HG03442 (cell line): ENCODE data around the gene SLC1A4.
A peak's percentile ranks its signal among the peaks of the same experiment; 100 is the strongest.
"Not testable (repeated sequence)": the region's sequence is repeated elsewhere in the genome, so short reads cannot be mapped to it uniquely, and the experiment has no call there.

Experiments
- ATAC-seq: cut with Tn5 transposase; IDR thresholded peaks from one replicate; pipeline ENCODE4 v1.9.1; 2021; ENCODE audit warnings: mild to moderate bottlenecking, moderate library complexity; ENCODE audit not compliant: unreplicated experiment

SLC1A4 gene

DNA sequence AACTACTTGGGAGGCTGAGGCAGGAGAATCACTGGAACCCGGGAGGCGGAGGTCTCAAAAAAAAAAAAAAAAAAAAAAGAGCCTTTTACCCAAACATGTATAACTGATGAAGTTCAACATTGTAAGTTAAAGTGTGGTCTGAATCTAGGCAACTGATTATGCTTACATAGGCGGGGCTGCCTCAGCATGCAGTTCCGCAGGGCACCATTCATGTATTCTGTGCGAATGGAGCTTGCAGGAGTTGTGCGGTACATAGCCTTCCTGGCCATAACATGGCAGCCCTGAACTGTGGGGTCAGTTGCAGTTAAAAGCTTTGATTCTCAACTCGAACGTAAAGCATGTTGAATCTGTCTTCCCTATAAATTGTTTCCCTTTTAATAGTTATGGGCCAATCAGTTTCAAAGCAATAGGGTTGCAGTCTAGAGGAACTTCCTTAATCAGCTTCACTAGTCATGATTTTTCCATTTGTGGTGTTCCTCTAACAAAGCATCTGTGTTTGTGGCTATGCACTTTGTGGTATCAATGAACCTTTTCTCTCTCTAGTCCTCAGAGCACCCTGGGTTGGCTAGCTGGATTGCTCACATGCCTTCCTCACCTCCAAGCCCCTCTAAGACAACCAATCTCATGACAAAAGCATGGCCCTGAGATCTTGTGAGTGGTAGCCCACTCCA lies 36.4 kb downstream of the SLC1A4 start:
- no peak for ATAC-seq

DNA sequence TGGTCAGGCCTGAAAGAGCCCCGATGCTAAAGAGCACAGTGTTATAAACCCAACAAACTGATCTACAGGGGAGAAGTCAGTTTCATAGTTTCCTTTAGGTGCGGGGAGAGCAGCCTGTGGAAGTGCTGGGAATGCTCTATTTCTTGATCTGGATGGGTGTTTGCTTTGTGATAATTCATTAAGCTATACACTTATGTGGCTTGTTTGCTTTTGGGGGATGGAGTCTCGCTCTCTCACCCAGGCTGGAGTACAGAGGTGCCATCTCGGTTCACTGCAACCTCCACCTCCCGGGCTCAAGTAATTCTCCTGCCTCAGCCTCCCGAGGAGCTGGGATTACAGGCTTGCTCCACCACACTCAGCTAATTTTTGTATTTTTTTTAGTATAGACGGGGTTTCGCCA lies 37.0 kb downstream of the SLC1A4 start:
- ATAC-seq: no peak

DNA sequence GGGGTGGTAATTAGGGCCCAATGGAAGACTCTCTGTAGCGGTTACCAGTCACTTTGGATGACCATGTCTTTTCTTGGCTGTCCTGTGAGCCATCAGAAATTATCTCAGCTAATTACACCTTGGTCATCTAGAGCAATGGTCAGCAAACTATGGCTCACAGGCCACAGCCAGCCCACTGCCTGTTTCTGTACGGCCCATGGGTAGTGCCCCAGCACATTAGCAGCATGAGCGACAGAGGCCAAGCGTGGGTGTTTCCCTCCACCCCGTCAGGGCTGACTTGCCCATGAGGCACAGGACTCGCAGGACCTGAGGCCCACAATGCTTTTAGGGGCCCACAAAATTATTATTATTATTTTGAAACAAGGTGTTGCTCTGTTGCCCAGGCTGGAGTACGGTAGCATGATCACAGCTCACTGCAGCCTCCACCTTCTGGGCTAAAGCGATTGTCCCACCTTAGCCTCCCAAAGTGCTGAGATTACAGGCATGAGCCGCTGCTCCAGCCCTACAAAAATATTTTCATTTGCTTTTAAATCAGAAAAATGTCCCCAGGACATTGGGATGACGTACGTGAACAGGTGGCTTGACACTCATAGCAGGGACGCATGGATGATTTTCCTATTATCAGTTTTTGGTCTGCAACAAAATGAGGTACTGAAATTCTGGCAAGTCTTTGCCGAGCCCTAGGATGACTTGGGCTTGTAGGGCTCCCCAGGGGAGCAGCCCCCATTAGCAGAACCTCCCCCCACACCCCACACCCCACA lies 37.7 kb downstream of the SLC1A4 start:
- peak; percentile 30 for ATAC-seq

DNA sequence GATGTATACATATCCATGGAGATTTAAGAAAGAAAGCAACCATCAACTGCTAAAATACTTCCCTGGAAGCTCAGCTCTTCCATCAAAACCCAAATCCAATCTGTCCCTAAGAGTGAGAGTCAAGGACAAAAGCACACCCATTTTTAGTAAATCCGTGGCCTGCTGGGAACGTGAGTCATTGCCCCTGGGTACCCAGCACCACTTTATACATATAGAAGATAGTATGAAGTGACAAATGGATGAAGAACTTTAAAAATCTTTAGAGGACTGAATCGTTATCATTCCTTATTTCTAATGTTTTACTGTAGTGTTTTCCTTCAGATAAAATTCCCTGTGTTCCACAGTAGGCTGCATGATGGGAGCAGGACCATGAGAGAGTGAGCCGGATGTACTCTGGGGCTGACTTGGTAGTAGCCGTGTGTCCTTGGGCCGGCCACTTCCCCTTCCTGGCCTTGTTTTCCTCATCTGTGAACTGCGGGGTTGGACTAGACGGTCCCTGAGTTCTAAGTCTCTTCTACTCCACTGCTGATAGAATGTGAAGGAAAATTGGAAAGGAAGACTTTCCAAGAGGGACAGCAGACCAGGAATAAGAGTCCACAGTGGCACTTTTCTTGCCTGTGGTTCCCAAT lies 38.5 kb downstream of the SLC1A4 start:
- no peak for ATAC-seq

DNA sequence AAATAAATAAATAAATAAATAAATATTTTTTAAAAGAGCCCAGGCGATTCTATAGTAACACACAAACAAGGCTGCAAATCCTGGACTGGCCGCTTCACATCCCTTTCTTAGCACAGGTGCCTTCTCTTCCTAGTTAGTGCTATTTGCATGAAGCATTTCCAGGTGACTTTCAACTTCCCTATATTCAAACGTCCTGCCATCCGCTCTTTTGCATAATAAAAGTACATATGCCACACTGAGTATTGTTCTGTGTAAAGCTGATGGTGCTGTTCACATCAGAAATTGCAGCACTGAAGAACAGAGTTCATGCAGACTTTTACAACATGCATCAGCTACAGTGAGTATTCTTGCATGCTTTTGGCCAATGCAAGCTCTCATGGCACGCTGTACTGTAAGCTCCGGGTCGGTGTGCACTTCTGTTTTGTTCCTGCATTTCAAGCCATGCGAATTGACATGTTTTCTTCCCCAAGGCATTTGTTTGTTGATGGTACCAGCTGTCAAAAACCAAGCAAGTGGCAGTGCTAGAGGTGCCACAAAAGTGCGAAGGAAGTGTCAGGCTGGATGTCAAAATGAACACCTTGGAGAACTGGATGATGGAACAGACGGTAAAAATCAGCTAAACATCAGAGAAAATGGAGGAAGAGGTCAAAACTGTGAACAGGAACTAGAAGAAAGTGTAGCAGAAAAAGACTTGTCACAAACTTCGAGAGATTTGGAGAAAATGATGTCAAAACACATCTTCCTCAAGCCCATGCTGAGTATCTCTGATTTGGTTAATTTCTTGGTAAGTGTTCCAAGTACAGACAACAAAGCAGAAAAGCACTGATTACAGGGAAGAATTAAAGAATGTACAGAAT lies 41.5 kb downstream of the SLC1A4 start:
- ATAC-seq: no peak

DNA sequence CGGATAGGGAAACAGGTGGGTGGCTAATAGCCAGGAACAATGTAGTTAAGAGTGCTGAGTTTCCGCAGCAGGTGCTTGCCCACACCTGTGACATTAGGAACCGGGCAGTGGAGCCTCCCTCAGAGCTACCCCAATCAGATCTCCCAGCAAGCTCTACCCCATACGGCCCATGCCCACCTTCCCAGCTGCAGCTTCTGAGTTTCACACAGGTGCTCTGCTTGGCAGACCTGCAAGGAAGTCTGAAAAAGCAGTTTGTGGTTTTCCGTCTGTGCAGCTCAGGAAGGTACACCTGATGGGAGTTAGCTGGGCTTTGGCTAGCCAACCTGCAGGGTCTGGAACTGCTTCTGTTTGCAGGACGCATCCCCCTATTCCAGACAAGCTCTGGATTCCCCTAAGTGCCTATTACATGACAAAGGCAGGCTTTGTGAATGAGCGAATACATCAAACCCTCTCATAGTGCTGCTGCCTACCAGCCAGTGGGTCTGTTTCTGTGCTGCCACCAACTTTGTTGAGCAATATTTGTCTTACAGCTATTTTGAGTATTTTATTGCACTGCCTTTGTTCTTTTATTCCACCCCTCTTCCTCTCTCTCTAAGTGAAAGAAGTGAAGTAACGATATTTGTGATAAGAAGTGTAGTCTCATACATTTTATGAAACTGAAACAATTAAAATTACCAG lies 42.3 kb downstream of the SLC1A4 start:
- ATAC-seq: no peak

DNA sequence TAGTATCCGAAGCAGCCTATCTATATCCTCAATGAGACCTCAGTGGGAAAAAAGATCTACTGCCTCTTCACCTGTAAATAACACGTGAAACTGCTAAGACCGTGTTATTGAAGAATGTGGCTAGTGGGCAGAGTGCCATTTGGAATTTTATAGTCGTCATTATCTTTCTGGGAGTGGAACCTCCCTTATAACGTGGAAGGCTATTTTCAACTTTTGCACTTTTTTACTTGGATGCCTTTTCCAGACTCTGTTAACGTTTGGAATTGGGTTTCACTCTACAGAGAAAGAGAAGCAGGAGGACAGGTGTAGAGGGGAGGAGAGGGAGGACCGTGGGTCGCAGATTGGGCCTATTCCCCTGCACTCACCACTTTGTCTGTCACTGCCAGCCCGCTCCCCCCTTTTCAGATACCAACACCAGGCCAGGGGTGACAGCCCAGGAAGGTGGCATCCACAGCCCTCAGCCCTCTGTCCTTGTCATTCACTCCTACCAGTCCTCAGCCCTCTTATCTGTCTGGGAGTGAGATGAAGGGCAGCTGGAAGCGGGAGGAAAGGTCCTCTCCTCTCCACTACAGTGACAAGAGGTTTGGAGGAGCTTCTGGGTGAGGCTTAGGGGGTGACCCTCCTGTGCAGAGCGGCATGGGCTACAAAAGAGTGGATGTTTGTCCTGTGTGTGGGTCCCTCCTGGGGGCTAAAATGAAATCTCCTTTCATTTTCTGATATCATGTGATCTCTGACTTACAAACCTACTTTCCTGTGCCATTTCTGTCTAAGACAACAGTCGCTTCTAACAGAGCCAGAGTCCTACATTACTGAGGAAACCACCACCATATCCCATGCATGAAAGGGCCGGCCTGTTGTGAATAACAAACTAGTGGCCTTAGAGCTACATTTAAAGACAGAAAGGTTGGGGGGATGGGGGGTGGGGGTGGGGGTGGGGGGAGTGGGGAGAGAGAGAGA lies 43.1 kb downstream of the SLC1A4 start:
- ATAC-seq: no peak

DNA sequence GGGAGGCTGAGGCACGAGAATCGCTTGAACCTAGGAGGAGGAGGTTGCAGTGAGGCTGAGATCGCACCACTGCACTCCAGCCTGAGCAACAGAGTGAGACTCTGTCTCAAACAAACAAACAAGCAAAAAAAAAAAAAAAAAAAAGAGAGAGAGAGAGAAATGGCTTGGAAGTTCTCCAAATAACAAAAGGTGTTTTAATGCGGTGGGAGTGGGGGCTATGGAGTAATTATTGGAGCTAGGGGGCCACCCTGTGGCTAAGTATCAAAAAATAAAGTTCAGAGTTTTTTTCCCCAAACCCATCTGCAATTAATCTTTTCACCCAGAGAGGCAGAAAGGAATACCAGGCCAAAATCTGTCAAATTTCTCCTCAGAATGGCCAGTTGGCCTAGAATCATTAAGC lies 44.0 kb downstream of the SLC1A4 start:
- no peak for ATAC-seq

DNA sequence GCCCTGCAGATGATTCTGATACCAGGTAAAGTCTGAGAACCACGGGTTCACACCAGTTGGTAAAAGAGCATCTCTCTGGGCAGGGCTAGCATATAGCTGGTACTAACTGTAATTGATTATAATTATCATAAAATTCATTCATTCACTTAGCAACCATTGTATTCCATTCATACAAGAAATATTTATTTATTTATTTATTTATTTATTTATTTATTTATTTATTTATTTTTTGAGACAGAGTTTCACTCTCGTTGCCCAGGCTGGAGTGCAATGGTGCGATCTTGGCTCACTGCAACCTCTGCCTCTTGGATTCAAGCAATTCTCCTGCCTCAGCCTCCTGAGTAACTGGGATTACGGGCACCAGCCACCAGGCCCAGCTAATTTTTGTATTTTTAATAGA lies 44.5 kb downstream of the SLC1A4 start:
- not testable (repeated sequence) for ATAC-seq

DNA sequence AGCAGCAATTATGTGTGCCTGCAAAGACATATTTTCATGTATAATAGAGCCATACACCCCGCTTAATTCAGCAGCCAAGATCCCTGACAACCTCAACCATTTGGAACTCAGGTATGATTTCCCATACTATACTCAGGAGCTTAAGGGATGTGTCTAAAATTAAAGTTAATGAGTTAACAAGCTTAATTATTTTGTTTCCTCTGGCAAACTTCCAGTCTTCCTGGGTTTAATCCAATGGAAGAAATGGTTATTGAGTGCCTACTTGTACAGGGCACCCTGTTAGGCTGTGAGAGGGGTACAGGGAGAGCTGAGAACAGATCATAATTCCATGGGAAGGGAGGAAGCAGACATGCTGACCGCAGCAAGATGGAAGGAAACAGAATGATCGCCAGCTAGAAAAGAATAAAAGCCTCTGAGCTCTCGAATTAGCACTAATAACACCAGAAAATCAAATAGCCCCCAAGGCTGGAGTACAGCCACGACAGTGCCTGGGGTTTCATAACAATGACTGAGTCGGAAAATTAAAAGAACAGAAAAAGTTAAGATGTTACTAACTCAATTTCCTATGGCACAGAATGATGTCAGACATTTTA lies 46.2 kb downstream of the SLC1A4 start:
- no peak for ATAC-seq

DNA sequence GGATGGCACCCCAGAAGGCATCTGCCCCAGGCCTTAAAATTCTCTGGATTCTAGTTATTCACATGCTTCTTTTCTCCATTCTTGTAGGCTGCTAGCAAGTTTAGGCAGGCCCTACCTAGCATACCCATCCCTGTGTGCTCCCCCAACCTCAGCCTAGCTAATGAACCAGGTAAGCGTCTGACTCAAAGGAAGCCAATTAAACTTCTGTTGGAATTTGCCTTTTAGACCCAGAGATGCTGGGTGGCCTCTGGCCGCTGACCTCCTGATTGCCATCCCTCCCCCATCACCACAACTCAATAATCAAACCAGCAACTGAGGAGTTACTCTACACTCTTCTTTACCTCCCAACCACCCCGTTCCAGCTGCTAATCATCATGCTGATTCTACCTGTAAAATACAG lies 48.0 kb downstream of the SLC1A4 start:
- ATAC-seq: no peak

DNA sequence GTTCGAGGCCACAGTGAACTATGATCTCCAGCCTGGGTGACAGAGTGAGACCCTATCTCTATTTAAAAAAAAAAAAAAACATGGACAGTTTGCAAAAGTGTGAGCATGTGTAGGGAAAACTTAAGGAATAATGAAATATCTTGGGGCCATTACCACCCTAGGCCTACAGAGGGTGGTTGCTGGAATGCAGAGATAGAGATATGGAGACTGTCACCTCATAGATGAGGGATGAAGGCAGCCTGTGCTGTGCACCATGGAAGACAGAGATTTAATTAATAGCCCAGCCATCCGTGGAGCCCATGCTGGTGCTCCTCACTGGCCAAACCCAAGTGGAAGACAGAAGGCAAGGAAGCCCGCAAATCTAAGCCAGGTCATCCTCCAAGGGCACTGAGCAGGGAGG lies 50.4 kb downstream of the SLC1A4 start:
- no peak for ATAC-seq

DNA sequence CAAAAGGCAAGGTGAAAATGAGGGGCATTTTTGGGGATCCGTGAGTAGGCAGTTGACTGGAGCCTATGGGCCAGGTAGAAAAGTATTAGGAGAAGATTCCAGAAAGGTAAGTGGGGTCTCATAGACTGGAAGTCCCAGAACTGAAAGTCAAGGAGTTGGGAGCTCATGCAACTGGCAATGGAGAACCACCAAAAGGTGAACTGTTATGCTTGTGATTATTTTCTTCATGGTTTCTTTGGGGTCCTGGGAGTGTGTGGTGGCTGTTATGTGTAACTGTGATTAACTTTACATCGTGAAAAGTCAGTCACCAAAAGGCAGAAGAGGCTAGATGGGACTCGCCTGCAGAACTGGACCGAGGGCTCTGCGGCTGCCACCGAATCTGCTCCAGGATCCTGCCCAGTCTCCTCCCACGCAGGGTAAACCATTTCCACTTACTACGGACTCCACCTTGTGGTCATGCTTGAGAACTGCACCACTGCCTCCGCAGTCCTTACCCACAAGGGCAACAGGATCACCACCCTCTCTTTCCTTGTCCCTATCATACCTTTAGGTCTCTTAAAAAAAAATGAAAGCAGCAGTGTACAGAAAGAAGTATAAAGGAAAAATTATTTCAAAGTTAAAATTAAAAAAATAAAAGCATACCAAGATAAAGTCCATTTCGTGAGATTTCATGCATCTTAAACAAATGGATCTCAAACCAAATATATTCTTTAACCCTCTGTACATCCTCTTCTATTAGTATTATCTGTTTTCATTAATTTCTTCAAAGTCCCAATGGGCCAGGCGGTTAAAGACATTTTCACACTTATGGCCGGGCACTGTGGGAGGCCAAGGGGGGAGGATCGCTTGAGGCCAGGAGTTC lies 51.4 kb downstream of the SLC1A4 start:
- peak; percentile 70 for ATAC-seq

DNA sequence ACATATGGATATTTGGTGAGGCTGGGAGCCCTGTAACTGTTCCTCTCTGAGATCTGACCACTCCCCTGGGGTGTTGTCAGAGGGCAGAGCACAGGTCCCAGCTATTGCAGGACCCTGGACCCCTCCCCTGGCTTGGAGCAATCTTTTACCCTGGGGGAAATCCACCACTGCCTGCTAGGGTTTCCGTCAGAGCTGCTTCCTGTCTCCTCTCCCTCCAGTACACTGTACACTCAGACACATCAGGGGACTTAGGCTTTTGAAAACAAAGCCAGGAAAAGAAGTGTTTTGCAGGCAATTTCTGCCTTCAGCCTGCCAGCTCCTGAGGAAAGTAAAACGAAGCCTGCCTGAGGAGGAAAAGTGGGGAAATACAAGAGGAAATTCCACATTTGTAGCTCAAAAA lies 53.8 kb downstream of the SLC1A4 start:
- no peak for ATAC-seq

DNA sequence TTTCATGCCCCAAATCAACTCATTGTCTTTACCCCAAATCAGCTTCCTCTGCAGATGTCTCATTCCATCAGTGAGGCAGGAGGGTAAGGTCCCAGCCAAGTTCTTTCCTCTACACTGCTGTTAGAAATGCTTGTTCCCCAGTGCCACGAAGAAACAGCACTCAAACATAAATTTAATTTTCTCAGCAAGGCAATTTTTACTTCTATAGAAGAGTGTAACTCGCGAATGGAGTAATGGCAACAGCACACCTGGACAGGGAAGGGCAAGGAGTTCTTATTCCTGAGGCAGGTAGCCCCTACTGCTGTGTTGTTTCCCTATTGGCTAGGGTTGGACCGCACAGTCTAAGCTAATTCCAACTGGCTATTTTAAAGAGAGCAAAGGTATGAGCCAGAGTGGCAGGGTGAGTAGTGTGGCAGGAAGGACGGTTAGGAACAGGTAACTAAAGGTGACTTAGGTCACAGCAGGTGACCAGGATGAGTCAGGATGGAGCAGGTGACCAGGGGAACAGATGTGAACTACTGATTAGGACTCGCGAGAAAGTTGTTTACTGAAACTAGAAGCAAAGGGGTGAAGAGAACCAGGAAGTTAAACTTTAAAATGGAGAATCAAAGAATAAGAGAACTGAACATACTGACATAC lies 55.0 kb downstream of the SLC1A4 start:
- no peak for ATAC-seq

DNA sequence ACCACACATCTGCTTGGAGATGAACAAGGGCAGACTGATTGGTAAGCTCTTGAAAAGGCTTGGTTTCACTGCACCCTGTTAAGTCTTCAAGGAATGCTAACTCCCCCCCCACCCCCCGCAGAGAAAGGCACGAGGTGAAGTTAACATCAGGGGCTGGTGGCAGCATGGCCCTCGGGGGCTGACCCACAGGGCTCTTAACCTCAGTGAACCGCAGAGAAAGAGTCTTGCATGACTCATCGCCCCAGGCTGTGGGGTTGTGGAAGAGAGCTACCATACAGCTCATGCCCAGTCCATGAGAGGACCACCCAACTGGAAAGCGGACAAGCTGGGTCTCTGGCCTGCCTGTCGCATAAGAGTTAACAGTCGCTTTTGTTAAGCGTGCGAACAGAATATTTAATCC lies 56.5 kb downstream of the SLC1A4 start:
- no peak for ATAC-seq

DNA sequence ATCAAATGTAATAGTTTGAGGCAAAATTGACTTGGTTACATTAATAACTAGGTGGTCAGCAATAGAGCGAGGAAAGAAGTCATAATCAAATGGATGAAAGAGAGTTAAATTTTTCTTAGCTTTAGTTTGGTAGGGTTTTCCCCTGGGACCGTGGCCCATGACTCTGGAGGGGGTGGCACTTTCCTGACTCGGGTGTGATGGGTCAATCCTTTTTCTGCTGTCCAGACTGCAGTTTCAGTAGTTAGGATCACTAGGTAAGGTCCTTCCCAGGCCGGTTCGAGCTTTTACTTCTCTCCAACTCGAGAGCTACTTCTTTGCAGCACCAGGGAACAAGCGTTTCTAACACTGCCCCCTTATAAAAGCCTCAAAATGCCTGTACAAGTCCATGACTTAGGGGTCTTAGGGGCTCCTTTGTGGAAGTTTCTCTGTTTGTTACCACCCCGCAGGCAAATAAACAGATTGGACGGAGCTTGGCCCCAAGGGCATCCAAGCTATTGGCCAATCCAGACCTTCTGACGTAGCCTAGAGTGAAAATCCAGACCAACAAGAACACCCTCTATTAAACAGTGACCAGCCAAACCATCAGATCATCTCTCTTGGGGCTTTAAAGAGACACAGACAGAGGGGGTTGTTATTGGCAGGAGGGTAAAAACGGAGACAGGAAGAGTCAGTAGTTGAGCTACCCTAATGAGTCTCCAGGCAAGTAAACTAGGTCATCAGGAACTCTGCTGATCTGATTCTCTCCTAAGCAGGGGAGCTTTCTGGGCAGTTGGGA lies 57.6 kb downstream of the SLC1A4 start:
- no peak for ATAC-seq
